Neutrophil (primary cell): ENCODE data around the gene GSK3A.
A peak's percentile ranks its signal among the peaks of the same experiment; 100 is the strongest.

Source experiments
- H3K27ac ChIP-seq: fragments of 200-600 bp; sonication (generic); 2 replicates; pipeline ENCODE4 v1.5.1; 2016; ENCODE audit warnings: mild to moderate bottlenecking, moderate library complexity
- H3K27me3 ChIP-seq: fragments of 200-600 bp; sonication (generic); 2 replicates; pipeline ENCODE4 v1.6.0; 2016; ENCODE audit warnings: mild to moderate bottlenecking
- H3K36me3 ChIP-seq: fragments of 200-600 bp; sonication (generic); 2 replicates; pipeline ENCODE4 v1.5.1; 2017
- H3K4me1 ChIP-seq, 2 experiments: fragments of 200-600 bp in 1 of 2; sonication (generic) in 1 of 2; 1 replicate in 1 of 2; 2 replicates in 1 of 2; pipeline versions ENCODE4 v1.5.1 to v1.6.1; 2013 to 2016; ENCODE audit warnings: low read depth in 1 of 2, low read length in 1 of 2, mild to moderate bottlenecking in 1 of 2, moderate library complexity in 1 of 2; ENCODE audit not compliant: control insufficient read depth in 1 of 2, insufficient read depth in 1 of 2
- H3K4me3 ChIP-seq, 2 experiments: fragments of 200-600 bp in 1 of 2; sonication (generic) in 1 of 2; 1 replicate in 1 of 2; 2 replicates in 1 of 2; pipeline ENCODE4 v1.5.1; 2013 to 2016; ENCODE audit warnings: low read depth in 1 of 2, low read length in 1 of 2, mild to moderate bottlenecking in 1 of 2, moderate library complexity in 1 of 2
- H3K9me3 ChIP-seq: fragments of 200-600 bp; sonication (generic); 2 replicates; pipeline ENCODE4 v1.5.1; 2016
- TF ChIP-seq, protein P1 (sequence below): fragments of 200-600 bp; sonication (generic); IDR thresholded peaks from 2 replicates; pipeline ENCODE4 v1.5.1; 2016; ENCODE audit warnings: antibody characterized with exemption

Gene GSK3A

GRCh38 chr19:42275517-42275916 lies 33.1 kb upstream of the GSK3A start:
- peaks cover 32 to 41% of the 10 kb centered on the region in 2 experiments for H3K4me1 ChIP-seq
- no peak overlapping the region for H3K27ac ChIP-seq

GRCh38 chr19:42275103-42275502 lies 32.7 kb upstream of the GSK3A start:
- Histone ChIP-seq H3K4me3 (no peak overlapping the region), H3K4me1 (peaks cover 32 to 41% of the 10 kb centered on the region in 2 experiments), H3K27ac (no peak overlapping the region), H3K36me3 (peaks cover 51% of the 10 kb centered on the region), H3K9me3 (no peaks in the 10 kb centered on the region), H3K27me3 (peaks cover 5% of the 10 kb centered on the region)
- TF ChIP-seq, protein P1, sequence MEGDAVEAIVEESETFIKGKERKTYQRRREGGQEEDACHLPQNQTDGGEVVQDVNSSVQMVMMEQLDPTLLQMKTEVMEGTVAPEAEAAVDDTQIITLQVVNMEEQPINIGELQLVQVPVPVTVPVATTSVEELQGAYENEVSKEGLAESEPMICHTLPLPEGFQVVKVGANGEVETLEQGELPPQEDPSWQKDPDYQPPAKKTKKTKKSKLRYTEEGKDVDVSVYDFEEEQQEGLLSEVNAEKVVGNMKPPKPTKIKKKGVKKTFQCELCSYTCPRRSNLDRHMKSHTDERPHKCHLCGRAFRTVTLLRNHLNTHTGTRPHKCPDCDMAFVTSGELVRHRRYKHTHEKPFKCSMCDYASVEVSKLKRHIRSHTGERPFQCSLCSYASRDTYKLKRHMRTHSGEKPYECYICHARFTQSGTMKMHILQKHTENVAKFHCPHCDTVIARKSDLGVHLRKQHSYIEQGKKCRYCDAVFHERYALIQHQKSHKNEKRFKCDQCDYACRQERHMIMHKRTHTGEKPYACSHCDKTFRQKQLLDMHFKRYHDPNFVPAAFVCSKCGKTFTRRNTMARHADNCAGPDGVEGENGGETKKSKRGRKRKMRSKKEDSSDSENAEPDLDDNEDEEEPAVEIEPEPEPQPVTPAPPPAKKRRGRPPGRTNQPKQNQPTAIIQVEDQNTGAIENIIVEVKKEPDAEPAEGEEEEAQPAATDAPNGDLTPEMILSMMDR, result no peak

More at GRCh38 chr19:42275517-42275916, 33.1 kb upstream of the GSK3A start:
- TF ChIP-seq, protein P1, result no peak
- Histone ChIP-seq H3K36me3 (peaks cover 51% of the 10 kb centered on the region), H3K4me3 (no peak overlapping the region), H3K9me3 (no peaks in the 10 kb centered on the region), H3K27me3 (peaks cover 9% of the 10 kb centered on the region)

GRCh38 chr19:42274065-42274682 lies 31.8 kb upstream of the GSK3A start:
- Histone ChIP-seq H3K9me3 (no peaks in the 10 kb centered on the region), H3K36me3 (peaks cover 51% of the 10 kb centered on the region)

GRCh38 chr19:42273407-42274064 lies 31.1 kb upstream of the GSK3A start:
- peaks cover 26 to 37% of the 10 kb centered on the region in 2 experiments for H3K4me1 ChIP-seq

More at GRCh38 chr19:42274065-42274682, 31.8 kb upstream of the GSK3A start:
- TF ChIP-seq, protein P1, result no peak
- H3K4me3 ChIP-seq, result no peak overlapping the region
- H3K27me3 ChIP-seq, result no peaks in the 10 kb centered on the region
- peaks cover 32 to 40% of the 10 kb centered on the region in 2 experiments for H3K4me1 ChIP-seq
- no peak overlapping the region for H3K27ac ChIP-seq

GRCh38 chr19:42272989-42273406 lies 30.6 kb upstream of the GSK3A start:
- TF ChIP-seq, protein P1, result no peak
- Histone ChIP-seq H3K4me3 (no peak overlapping the region), H3K27me3 (no peaks in the 10 kb centered on the region), H3K4me1 (peaks cover 25 to 38% of the 10 kb centered on the region in 2 experiments), H3K27ac (peak overlapping the region; percentile 7), H3K9me3 (no peaks in the 10 kb centered on the region), H3K36me3 (peaks cover 51% of the 10 kb centered on the region)

More at GRCh38 chr19:42273407-42274064, 31.1 kb upstream of the GSK3A start:
- TF ChIP-seq, protein P1, result no peak
- Histone ChIP-seq H3K27ac (no peak overlapping the region), H3K27me3 (no peaks in the 10 kb centered on the region), H3K4me3 (no peak overlapping the region), H3K9me3 (no peaks in the 10 kb centered on the region), H3K36me3 (peaks cover 51% of the 10 kb centered on the region)
